SK-N-SH treated with all-trans-retinoic acid at 6 μM for 48 hours (cell line): ENCODE results near the gene SERPINB8.
"Not testable (repeated sequence)": the region's sequence is repeated elsewhere in the genome, so short reads cannot be mapped to it uniquely, and the experiment has no call there.

Experiments used
- CSDC2 ChIP-seq: fragments of 250-450 bp; sonication (Bioruptor Pico); IDR thresholded peaks from 2 replicates; pipeline ENCODE4 v1.5.0; 2020; ENCODE audit warnings: mild to moderate bottlenecking, moderate library complexity
- ISL1 ChIP-seq: fragments of 250-450 bp; sonication (Bioruptor Pico); IDR thresholded peaks from 2 replicates; pipeline ENCODE4 v2.1.2; 2022; ENCODE audit warnings: mild to moderate bottlenecking, moderate library complexity
- PPARA ChIP-seq: fragments of 250-450 bp; sonication (Bioruptor Pico); IDR thresholded peaks from 2 replicates; pipeline ENCODE4 v1.5.0; 2020; ENCODE audit warnings: mild to moderate bottlenecking, borderline replicate concordance
- TF ChIP-seq, protein P1 (sequence below): fragments of 250-450 bp; sonication (Bioruptor Pico); IDR thresholded peaks from 2 replicates; pipeline ENCODE4 v1.5.0; 2020; ENCODE audit warnings: mild to moderate bottlenecking, moderate library complexity
- TF ChIP-seq, protein P2 (sequence below): fragments of 250-450 bp; sonication (Bioruptor Pico); IDR thresholded peaks from 2 replicates; pipeline ENCODE4 v1.8.0; 2021; ENCODE audit warnings: low read depth, mild to moderate bottlenecking, moderate library complexity, borderline replicate concordance

DNA sequence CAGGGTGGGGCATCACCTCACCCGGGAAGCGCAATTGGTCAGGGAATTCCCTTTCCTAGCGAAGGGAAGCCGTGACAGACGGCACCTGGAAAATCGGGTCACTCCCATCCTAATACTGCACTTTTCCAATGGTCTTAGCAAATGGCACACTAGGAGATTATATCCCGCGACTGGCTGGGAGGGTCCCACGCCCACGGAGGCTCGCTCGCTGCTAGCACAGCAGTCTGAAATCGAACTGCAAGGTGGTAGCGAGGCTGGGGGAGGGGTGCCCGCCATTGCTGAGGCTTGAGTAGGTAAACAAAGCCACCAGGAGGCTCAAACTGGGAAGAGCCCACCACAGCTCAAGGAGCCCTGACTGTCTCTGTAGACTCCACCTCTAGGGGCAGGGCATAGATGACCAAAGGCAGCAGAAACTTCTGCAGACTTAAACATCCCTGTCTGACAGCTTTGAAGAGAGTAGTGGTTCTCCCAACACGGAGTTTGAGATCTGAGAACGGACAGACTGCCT is 29.3 kb upstream of the SERPINB8 start:
- TF ChIP-seq PPARA (CRISPR knock-in tag); CSDC2; ISL1 (CRISPR knock-in tag): not testable (repeated sequence)
- TF ChIP-seq, protein P1, sequence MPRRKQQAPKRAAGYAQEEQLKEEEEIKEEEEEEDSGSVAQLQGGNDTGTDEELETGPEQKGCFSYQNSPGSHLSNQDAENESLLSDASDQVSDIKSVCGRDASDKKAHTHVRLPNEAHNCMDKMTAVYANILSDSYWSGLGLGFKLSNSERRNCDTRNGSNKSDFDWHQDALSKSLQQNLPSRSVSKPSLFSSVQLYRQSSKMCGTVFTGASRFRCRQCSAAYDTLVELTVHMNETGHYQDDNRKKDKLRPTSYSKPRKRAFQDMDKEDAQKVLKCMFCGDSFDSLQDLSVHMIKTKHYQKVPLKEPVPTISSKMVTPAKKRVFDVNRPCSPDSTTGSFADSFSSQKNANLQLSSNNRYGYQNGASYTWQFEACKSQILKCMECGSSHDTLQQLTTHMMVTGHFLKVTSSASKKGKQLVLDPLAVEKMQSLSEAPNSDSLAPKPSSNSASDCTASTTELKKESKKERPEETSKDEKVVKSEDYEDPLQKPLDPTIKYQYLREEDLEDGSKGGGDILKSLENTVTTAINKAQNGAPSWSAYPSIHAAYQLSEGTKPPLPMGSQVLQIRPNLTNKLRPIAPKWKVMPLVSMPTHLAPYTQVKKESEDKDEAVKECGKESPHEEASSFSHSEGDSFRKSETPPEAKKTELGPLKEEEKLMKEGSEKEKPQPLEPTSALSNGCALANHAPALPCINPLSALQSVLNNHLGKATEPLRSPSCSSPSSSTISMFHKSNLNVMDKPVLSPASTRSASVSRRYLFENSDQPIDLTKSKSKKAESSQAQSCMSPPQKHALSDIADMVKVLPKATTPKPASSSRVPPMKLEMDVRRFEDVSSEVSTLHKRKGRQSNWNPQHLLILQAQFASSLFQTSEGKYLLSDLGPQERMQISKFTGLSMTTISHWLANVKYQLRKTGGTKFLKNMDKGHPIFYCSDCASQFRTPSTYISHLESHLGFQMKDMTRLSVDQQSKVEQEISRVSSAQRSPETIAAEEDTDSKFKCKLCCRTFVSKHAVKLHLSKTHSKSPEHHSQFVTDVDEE (CRISPR knock-in tag), result not testable (repeated sequence)
- TF ChIP-seq, protein P2, sequence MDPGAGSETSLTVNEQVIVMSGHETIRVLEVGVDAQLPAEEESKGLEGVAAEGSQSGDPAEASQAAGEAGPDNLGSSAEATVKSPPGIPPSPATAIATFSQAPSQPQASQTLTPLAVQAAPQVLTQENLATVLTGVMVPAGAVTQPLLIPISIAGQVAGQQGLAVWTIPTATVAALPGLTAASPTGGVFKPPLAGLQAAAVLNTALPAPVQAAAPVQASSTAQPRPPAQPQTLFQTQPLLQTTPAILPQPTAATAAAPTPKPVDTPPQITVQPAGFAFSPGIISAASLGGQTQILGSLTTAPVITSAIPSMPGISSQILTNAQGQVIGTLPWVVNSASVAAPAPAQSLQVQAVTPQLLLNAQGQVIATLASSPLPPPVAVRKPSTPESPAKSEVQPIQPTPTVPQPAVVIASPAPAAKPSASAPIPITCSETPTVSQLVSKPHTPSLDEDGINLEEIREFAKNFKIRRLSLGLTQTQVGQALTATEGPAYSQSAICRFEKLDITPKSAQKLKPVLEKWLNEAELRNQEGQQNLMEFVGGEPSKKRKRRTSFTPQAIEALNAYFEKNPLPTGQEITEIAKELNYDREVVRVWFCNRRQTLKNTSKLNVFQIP (CRISPR knock-in tag), result not testable (repeated sequence)
